Body of pancreas (tissue), 4 donors: ENCODE data around the gene NPR2.

Experiments
- POLR2A ChIP-seq, 3 donors: fragments of 450-650 bp; IDR thresholded peaks; one replicate each; pipeline ENCODE4 v1.6.1; 2016; ENCODE audit warnings: antibody characterized with exemption in 3 of 3, mild to moderate bottlenecking in 2 of 3
- TF ChIP-seq, protein P1 (sequence below), 7 experiments: fragments of 450-650 bp in 4 of 7; fragments of 200-600 bp in 3 of 7; sonication (generic) in 3 of 7; IDR thresholded peaks; one replicate each; pipeline ENCODE4 v1.5.1; 2016 to 2019; ENCODE audit warnings: antibody characterized with exemption in 7 of 7

DNA sequence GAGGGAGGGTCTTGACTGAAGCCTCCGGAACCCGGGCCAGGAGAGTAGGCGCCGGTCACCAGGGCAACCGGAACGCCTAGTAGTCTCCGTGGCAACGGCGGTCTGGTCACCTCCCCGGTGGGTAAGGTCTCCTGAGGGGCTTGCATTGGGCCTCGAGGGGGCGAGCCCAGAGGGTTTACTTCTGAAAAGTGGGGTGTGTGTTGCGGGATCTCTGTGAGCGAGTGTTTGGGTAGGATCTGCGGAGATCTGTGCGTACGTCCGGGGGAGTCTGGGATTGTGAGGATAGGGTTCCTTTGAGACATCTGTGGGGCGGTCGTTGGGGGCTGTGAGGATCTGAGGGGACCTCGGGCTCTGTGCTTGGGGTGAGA is 37.3 kb downstream of the NPR2 start, which contains the start of gene FAM221B:
- TF ChIP-seq, protein P1, sequence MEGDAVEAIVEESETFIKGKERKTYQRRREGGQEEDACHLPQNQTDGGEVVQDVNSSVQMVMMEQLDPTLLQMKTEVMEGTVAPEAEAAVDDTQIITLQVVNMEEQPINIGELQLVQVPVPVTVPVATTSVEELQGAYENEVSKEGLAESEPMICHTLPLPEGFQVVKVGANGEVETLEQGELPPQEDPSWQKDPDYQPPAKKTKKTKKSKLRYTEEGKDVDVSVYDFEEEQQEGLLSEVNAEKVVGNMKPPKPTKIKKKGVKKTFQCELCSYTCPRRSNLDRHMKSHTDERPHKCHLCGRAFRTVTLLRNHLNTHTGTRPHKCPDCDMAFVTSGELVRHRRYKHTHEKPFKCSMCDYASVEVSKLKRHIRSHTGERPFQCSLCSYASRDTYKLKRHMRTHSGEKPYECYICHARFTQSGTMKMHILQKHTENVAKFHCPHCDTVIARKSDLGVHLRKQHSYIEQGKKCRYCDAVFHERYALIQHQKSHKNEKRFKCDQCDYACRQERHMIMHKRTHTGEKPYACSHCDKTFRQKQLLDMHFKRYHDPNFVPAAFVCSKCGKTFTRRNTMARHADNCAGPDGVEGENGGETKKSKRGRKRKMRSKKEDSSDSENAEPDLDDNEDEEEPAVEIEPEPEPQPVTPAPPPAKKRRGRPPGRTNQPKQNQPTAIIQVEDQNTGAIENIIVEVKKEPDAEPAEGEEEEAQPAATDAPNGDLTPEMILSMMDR (IDR thresholded peaks at IDR 0.05), result no peak
- TF ChIP-seq POLR2A (IDR thresholded peaks at IDR 0.05), result peak in 1 of 3 donors; percentile 34
